Psoas muscle (tissue), 8 donors: ENCODE data around the gene PDE4D. TPM values are rescaled to one million over a fixed set of nuclear protein-coding genes. Genes with fewer than 3 reads are reported as not detected.

Experiments
- ATAC-seq, 4 donors: fragments of 200-7000 bp; cut with Tn5 transposase; one replicate each; pipeline ENCODE4 v1.9.1; 2020; ENCODE audit warnings: moderate library complexity in 3 of 4, mild to moderate bottlenecking in 2 of 4
- DNase-seq, 2 donors: peaks; one replicate each; pipeline ENCODE4 v3.0.0-alpha.2; 2020
- H3K27ac ChIP-seq: fragments of 200-600 bp; one replicate; pipeline ENCODE4 v1.8.0; 2022
- H3K27me3 ChIP-seq, 3 donors: fragments of 200-600 bp in 1 of 3; one replicate each; pipeline versions ENCODE4 v1.6.1 to v1.8.0; 2013 to 2022; ENCODE audit warnings: low read length in 2 of 3, mild to moderate bottlenecking in 2 of 3, moderate library complexity in 1 of 3; ENCODE audit not compliant: insufficient read depth in 3 of 3
- H3K36me3 ChIP-seq, 2 donors: fragments of 200-600 bp in 1 of 2; one replicate each; pipeline versions ENCODE4 v1.6.1 to v1.8.0; 2013 to 2022; ENCODE audit warnings: low read depth in 1 of 2, mild to moderate bottlenecking in 1 of 2, moderate library complexity in 1 of 2; ENCODE audit not compliant: insufficient read depth in 1 of 2
- H3K4me1 ChIP-seq: fragments of 200-600 bp; one replicate; pipeline ENCODE4 v1.8.0; 2022
- H3K4me3 ChIP-seq: fragments of 200-600 bp; one replicate; pipeline ENCODE4 v1.8.0; 2022; ENCODE audit warnings: mild to moderate bottlenecking
- H3K9me3 ChIP-seq: fragments of 200-600 bp; one replicate; pipeline ENCODE4 v1.8.0; 2022
- CTCF ChIP-seq: fragments of 200-600 bp; IDR thresholded peaks from one replicate; pipeline ENCODE4 v1.8.0; 2022; ENCODE audit warnings: antibody characterized with exemption
- WGBS, 3 donors: extraction: QIAGEN DNeasy Blood & Tissue Kit; methylation state at CpG; one replicate each; pipeline versions ENCODE4 v1.1.6 to v1.1.7; 2013; 5-methylcytosine and 5-hydroxymethylcytosine counted together
- intact Hi-C, 2 donors: fragments of 100-400 bp; cut with DNase I; formaldehyde crosslinking; loops; one replicate each; pipeline versions ENCODE4 v1.11.0 to v1.14.2; 2022
- polyA plus RNA-seq, 3 donors: library from polyadenylated mRNA; stranded (reverse); fragments of 200-250 nt; gene quantifications; one replicate each; pipeline ENCODE4 v1.2.3, GENCODE V29; 2013
- total RNA-seq, 4 donors: library from RNA; stranded (reverse); fragmentation: NEBNext Ultra II Directional in 2 of 4; extraction: Animal tissue kit (Norgen Biotek cat#: 25700) in 2 of 4; gene quantifications; one replicate each; pipeline versions ENCODE4 v1.2.1 to v1.2.4, GENCODE V29; 2021 to 2023
- donor health status: healthy with polysubstance abuse.
- donor health status: DM: no; HTN: no; CAD: no; lungs with moderate emphysema.
- donor health status: Bipolar disorder and iron deficiency.
- donor health status: healthy.
- donor health status: DM: yes; HTN: yes; CAD: no.
- donor health status: DM: no; HTN: no; CAD: no.
- donor health status: DM: no; HTN: no; CAD: no.
- donor health status: DM: yes; HTN: yes; CAD: no.

PDE4D gene
- total and polyA plus RNA-seq, 7 donors: 42.6 to 283 (median 88.7) TPM

GRCh38 chr5:59847586-59847985 lies 45.9 kb downstream of the PDE4D start:
- TF ChIP-seq CTCF: no peak
- no peak overlapping the region for H3K4me3 ChIP-seq
- H3K9me3 ChIP-seq: no peaks in the 10 kb centered on the region
- H3K27me3 ChIP-seq: peaks cover 0 to 5% (median 3%) of the 10 kb centered on the region in 3 donors
- intact Hi-C loops: no loop called here
- H3K4me1 ChIP-seq: no peaks in the 10 kb centered on the region
- ATAC-seq: no peak
- DNase-seq: no peak
- H3K27ac ChIP-seq: no peak overlapping the region
- 88 to 95% (median 89%) methylated on average over 2 of the region's 2 CpGs for WGBS, 3 donors
- no peaks in the 10 kb centered on the region for H3K36me3 ChIP-seq

GRCh38 chr5:59845730-59846129 lies 47.8 kb downstream of the PDE4D start:
- H3K4me1 ChIP-seq: no peaks in the 10 kb centered on the region
- 91 to 97% (median 92%) methylated on average over 2 of the region's 2 CpGs for WGBS, 3 donors
- no peak overlapping the region for H3K27ac ChIP-seq
- no peak for ATAC-seq
- no peak overlapping the region for H3K4me3 ChIP-seq
- intact Hi-C loops: no loop called here
- H3K36me3 ChIP-seq: no peaks in the 10 kb centered on the region
- no peak for DNase-seq
- TF ChIP-seq CTCF: no peak
- no peaks in the 10 kb centered on the region for H3K9me3 ChIP-seq
- H3K27me3 ChIP-seq: peaks cover 0 to 8% (median 8%) of the 10 kb centered on the region in 3 donors

- Histone ChIP-seq H3K9me3 (no peaks in the 10 kb centered on the region), H3K36me3 (no peaks in the 10 kb centered on the region), H3K27ac (no peak overlapping the region), H3K4me1 (no peaks in the 10 kb centered on the region), H3K4me3 (no peak overlapping the region), H3K27me3 (peaks cover 0 to 8% (median 6%) of the 10 kb centered on the region in 3 donors)
- 77 to 89% (median 86%) methylated on average over 1 of the region's 1 CpG for WGBS, 3 donors
- intact Hi-C loops: no loop called here
- DNase-seq: no peak
- no peak for ATAC-seq
- no peak for TF ChIP-seq CTCF
These were observed 49.9 kb downstream of the PDE4D start for GRCh38 chr5:59843511-59844213.

- no peak for TF ChIP-seq CTCF
- Histone ChIP-seq H3K27me3 (peaks cover 0 to 8% (median 6%) of the 10 kb centered on the region in 3 donors), H3K27ac (no peak overlapping the region), H3K4me3 (no peak overlapping the region), H3K36me3 (no peaks in the 10 kb centered on the region), H3K9me3 (no peaks in the 10 kb centered on the region), H3K4me1 (no peaks in the 10 kb centered on the region)
- WGBS, 3 donors: 41 to 52% (median 51%) methylated on average over 1 of the region's 1 CpG
- DNase-seq (no peak), ATAC-seq (no peak)
- intact Hi-C loops: no loop called here
These were observed 50.5 kb downstream of the PDE4D start for GRCh38 chr5:59842999-59843398.

GRCh38 chr5:59840200-59840601 lies 53.3 kb downstream of the PDE4D start:
- ATAC-seq: no peak
- no peak for DNase-seq
- H3K27me3 ChIP-seq: peaks cover 0 to 5% (median 4%) of the 10 kb centered on the region in 3 donors
- TF ChIP-seq CTCF: no peak
- H3K4me1 ChIP-seq: no peaks in the 10 kb centered on the region
- intact Hi-C loops: no loop called here
- no peaks in the 10 kb centered on the region for H3K36me3 ChIP-seq
- no peak overlapping the region for H3K27ac ChIP-seq
- WGBS, 3 donors: 56 to 63% (median 58%) methylated on average over 3 of the region's 3 CpGs
- H3K9me3 ChIP-seq: no peaks in the 10 kb centered on the region
- H3K4me3 ChIP-seq: no peak overlapping the region
